HK-2 (cell line): ENCODE data around the gene FAM174C.

Source experiments
- DNase-seq: peaks from one replicate; pipeline ENCODE4 v3.0.0-alpha.2; 2018; ENCODE audit not compliant: unreplicated experiment

Gene FAM174C

GRCh38 chr19:1286487-1287353, 11.4 kb downstream of the FAM174C start:
- no peak for DNase-seq

DNA sequence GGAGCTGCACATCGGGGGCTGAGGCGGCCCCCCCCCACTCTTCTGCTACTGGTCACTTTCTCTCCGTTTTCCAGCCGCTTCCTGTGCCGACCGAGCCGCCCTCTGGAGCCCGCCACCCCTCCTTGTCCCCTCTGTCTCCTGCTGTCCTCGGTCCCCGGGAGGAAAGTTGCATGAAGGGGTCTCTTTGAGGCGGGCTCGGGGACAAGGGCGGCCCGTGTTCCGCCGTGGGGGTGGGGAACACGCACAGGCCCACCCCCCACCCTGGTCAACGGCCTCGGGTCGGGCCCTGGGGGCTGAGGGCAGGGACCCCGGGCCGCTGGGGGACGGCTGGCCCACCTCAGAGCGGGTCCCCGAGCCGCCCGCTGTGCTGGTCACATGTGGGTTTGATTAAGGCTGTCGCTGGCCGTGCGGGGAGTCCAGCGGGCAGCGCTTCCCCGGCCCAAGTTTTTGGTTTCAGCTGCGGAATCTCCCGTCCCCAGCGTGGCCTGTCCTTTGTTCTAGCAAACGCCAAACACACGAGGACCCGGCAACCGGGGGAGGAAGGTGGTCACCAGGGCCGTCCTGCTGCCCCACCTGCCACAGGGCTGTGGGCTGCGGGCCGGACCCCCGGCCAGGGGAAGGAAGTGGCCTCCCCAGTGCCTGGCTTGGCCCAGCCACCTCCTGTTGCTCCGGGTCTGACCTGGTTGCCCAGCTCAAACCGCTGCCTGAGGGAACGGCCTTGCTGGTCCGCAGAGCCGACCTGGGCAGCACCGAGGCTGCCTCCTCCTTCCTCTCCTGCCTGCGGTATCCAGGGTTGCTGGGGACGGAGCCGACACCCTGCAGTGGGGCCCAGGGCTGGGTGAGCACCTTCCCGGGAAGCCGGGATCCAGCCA, 12.3 kb downstream of the FAM174C start:
- DNase-seq: no peak

GRCh38 chr19:1288226-1288612, 12.9 kb downstream of the FAM174C start:
- DNase-seq: no peak

DNA sequence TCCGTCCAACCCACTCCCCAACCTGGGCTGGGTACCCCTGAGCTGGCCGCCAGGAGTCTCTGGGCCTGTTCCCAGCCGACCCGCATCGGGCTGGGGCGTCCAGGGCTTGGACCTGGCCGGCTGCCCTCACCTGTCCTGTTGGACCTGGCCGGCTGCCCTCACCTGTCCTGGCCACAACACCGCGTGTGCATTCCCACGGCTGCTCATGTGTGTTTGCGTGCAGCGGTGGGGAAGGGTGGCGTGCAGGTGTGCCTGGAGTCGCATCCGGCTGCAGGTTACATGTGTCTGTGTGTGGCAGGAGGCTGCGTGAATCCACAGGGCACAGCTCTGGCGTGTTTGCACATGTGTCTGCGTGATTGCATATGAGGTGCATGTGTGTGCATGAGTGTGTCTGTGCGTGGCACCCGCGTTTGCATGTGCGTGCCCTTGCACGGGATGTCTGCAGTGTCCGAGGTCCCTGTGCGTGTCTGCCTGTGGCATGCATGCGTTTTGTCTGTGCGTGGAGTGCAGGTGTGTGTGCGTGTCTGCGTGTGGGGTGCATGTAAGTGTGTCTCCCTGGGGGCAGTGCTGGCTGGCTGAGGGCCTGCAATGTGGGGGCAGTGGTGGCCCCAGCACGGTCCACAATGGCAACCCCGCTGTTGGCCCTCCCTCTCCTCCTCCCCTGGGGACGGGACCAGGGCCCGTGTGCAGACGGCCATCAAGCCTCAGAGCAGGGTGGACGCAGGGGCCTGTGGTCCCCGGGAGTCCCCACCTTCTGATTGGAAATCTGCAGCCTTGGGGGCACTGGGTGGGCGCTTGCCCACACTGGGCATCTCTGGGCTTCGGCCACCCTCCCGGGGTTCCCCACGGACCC, 13.7 kb downstream of the FAM174C start:
- DNase-seq: no peak

DNA sequence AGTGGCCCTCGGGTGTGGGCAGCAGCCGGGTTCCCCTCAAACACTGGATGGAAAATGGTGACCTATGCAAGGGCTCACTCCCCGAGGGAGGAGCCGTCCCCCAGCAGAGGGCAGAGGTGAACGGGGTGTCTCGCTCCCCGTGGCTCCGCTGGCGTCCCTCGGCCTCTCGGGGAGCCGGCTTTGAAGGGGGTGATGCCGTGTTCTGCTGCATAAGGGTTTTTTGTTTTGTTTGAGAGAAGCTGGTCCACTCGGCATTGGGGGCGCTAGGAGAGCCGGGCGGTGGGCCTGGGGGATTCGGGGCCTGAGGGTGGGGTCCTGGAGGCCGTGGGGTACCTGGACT, 14.3 kb downstream of the FAM174C start:
- DNase-seq: no peak

DNA sequence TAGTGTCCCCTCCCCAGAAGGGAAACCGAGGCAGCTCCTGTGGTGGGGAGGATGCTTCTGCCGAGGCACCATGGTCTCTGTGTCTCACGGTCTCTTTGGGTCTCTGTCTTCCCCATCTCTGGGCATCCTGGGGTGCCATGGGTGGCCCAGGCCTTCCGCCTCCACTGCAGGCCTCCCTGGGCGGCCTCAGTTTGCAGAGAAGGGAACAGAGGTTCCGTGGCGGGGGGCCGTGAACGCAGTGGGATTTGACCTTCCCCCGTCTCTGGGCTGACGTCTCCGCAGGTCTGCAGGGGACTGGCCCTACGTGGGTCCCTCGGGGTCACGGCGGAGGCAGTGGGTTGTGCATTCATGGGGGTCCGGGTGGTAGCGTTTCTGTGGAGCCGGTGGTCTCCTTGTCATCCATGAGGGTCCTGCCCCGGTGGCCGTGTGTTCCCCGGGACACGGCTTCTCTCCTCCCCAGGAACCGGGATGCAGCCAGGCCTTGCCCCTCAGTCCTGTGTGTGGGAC, 14.9 kb downstream of the FAM174C start:
- no peak for DNase-seq

DNA sequence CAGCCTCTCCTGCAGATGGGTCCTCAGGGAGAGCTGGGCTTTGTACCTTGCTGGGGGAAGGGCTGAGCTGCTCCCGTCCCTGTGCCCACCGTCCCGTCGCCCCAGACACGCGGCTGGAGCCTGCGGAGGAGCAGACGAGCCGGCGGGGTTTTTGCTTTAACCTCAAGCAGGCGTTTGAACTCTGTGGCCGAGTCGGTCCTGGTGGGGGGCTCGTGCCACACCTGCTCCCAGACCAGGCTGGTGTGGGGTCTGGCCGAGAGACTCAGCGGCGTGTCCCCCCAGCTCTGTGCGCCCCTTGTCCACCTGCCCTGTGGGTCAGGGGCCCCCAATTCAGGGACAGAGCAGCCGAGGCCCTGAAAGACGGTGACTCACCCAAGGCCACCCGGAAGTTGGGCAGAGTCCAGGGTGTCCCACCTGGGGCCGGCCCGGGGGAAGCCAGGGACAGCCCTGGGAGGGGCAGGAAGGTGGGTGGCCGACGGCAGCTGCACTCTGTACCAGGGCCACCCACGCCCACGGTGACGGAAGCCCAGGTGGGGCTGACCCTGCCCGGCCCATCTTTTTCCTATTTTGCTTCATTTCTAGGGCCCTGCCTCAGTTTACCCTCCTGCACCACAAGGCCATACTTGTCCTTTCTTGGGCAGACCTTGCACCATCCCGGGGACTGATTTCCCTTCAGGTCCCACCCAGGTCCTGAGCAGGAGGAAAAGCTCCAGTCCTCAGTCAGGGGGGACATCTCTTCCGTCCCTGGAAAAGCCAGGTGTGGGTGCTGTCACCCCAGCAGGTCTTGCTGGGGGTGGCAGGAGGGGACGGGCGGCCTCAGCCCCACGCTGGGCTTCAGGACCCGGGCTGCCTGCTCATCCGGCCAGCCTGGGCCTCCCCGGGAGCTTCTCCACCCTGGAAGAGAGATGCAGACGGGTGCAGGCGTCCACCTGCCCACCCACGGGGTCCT, 15.6 kb downstream of the FAM174C start:
- no peak for DNase-seq

- DNase-seq: no peak
Measured at GRCh38 chr19:1291761-1292418, 16.6 kb downstream of the FAM174C start.

DNA sequence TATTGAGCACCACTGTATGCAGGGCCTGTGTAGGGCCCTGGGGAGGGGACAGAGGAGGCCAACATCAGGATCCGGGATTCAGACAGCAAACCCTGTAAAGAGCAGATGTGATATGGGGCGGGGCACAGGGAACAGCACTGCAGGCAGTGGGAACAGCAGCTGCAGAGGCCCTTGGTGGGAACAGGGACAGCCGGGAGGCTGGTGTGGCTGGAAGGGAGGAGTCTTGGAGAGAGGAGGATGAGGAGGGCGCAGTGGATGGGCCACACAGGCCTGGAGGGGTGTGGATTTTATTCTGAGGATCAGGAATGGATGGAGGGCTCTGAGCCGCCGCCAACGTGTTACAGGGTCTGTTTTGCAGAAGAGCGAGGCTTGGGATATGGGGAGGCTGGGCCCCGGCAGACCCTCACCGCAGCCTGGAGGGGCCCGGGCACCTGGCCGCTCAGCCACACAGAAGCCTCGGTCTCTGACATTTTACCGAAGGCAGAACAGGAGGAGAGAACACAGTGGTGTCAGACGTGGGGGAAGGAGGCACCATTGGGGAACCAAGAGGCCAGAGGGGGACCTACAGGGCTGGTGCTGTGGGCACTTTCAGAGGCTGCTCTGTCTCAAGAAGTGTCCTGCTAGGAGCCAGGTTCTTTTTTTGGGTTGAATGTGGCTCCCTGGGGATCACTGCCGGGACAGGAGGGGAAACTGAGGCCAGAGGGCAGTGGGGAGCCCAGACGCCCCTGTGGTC, 17.3 kb downstream of the FAM174C start:
- no peak for DNase-seq

GRCh38 chr19:1293782-1294604, 18.7 kb downstream of the FAM174C start:
- DNase-seq: no peak

DNA sequence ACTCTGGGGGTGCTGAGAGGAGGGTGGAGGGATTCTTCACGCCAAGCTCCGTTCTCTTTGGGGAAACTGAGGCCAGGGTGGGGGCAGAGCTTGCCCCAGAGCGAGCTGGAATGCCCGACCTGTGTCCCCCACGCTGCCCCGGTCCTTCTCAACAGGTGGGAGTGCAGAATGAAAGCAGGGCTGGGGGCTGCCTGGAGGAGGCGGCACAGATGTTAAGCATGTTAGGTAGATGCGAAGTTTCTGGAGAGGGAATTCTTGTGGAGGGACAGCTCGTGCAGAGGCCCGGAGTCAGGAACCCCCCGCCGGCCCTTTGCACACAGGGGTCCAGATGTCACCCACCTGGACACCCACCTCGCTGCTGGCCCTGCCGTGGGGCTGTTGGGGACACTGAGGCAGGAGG, 19.4 kb downstream of the FAM174C start:
- DNase-seq: no peak

DNA sequence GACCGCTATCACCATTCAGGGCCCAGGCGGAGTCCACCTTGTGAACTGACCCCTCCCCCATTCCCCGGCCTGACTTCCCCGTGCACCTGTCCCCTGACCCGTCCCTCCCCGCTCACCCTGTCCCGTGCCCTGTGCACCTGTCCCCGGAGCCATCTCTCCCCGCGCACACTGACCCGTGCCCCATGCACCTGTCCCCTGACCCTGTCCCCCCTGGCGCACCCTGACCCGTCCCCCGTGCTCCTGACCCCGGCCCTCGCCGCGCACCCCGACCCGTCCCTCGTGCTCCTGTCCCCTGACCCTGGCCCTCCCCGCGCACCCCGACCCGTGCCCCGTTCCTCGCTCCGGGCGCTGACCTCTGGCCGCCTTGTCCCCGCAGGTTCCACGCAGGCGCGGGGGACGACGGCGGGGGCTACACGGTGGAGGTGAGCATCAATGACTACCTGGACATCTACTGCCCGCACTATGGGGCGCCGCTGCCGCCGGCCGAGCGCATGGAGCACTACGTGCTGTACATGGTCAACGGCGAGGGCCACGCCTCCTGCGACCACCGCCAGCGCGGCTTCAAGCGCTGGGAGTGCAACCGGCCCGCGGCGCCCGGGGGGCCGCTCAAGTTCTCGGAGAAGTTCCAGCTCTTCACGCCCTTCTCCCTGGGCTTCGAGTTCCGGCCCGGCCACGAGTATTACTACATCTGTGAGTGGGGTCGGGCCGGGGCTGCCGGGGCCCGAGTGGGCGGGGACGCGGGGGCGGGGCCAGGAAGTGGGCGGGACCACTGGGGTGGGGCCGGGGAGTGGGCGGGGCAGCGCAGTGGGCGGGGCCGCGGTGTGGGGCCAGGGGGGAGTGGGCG, 20.1 kb downstream of the FAM174C start:
- no peak for DNase-seq

DNA sequence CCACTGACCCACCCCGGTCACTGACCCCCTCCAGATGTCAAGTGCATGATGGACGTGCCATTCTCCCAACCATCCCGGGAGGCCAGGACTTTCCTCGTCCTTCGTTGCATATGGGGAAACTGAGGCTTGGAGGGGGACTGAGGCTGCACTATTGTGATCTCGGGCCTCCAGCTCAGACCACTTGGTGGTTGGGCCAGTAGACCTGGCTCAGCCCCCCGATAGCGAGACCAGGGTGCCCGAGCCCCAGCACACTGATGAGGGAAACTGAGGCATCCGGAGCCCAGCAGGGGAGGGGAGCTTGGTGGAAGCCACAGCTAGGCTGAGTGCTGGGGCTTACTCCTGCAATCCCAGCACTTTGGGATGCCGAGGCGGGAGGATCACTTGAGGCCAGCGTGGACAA, 20.7 kb downstream of the FAM174C start:
- DNase-seq: no peak

DNA sequence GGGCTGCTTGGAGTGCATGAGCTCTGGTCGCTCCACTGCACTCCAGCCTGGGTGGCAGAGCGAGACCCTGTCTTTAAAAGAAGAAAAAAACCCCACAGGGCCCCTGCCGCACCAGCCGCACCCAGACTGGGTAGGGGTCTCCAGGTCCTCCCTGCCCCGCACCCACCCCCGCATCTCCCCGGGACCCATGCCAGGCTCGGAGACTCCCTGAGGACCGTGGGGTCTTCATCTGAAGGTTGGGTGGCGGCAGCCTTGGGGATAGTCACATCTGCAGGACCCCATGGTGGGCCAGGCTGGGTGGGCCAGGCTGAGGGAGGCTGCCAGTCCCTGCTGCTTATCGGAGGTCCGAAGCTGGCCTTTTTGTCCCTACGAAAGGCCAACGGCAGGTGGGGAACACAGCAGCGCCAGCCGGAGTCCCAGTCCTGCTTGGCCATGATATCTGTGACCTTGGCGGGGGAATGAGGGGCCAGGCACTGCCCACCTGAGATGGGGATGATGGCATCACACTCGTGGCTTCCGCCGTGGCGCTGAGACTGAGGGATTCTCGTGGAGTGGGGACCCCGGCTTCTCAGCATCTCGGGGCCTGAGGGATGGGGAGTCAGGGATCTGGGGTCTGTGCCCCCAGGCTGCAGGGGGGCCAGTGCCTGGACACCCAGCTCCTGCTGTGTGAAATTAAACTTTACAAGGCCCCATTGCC, 21.4 kb downstream of the FAM174C start:
- no peak for DNase-seq

GRCh38 chr19:1298235-1298634, 22.9 kb downstream of the FAM174C start:
- no peak for DNase-seq

GRCh38 chr19:1299801-1300200, 24.5 kb downstream of the FAM174C start:
- no peak for DNase-seq
